GM12872 (cell line): ENCODE data around the gene PPT1.

Experiments used
- TF ChIP-seq, protein P1 (sequence below): IDR thresholded peaks from 3 replicates; pipeline ENCODE4 v1.5.1; 2011; ENCODE audit warnings: low read depth, mild to moderate bottlenecking, low read length, moderate library complexity; ENCODE audit not compliant: insufficient read depth

The PPT1 gene

DNA sequence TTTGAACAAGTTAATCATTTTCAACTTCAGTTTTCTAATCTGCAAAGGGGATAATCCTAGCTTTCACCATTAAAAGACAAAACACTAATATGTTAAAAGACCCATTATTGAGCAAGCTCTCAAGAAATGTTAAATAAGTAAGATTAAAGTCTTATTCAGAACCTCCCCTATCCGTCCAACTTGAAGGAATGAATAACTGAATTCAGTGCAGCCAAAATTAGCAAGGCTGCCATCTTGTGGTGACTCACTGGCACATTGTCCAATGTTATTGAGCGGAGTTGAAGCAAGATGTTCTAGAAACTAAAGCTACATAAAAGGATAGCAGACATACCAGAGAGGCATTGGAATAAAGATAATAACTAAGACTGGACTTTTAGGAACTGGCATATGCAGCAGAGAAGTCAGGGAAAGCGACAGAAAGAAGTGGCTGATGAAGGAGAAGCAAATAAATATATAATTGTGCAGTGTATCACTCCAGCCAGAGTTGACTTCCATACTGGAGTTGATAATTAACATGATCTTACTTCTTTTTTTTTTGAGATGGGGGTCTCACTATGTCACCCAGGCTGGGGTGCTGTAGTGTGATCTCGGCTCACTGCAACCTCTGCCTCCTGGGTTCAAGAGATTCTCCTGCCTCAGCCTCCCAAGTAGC is 64.7 kb downstream of the PPT1 start:
- TF ChIP-seq, protein P1, sequence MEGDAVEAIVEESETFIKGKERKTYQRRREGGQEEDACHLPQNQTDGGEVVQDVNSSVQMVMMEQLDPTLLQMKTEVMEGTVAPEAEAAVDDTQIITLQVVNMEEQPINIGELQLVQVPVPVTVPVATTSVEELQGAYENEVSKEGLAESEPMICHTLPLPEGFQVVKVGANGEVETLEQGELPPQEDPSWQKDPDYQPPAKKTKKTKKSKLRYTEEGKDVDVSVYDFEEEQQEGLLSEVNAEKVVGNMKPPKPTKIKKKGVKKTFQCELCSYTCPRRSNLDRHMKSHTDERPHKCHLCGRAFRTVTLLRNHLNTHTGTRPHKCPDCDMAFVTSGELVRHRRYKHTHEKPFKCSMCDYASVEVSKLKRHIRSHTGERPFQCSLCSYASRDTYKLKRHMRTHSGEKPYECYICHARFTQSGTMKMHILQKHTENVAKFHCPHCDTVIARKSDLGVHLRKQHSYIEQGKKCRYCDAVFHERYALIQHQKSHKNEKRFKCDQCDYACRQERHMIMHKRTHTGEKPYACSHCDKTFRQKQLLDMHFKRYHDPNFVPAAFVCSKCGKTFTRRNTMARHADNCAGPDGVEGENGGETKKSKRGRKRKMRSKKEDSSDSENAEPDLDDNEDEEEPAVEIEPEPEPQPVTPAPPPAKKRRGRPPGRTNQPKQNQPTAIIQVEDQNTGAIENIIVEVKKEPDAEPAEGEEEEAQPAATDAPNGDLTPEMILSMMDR, result peak; percentile 70

DNA sequence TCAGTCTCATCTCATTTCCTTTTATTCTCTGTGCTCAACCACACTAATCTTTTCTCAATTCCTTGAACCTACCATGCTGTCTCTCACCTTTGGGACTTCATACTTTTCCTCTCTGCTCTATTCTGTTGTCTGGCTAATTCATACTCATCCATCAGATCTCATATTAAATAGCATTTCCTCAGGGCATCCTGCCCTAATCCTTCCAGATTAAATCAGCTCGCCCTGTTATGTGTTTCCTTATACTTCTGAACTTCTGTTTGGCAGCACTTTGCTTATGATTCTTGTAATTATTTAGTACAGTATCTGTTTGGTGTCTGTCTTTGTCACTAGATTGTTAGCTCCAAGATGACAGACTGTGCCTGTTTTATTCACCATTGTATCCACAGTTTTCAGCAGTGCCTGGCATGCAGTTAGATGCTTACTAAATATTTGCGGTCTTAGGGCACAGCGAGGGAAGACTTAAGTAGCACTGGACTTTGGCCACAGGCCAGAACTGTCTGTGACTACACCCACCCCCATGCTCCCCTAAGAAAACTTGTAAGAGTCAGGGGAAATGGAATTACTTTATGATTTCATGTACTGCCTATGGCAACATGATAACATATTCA is 66.4 kb downstream of the PPT1 start:
- TF ChIP-seq, protein P1, result no peak

DNA sequence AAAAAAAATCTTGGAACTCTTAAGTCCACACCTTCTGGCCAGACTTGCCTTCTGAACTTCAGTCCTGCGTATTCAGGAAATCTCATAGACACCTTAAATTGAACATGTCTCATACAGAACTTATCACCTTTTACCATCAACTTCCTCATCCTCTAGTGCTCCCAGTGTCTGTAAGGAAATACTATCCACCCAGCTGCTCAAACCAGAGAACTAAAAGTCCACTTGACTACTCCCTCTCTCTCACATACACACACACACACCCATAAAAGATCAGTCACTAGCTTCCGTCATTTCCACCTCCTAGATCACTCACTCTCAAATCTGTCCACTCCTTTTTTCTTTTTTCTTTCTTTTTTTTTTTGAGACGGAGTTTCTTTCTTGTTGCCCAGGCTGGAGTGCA is 67.4 kb downstream of the PPT1 start:
- TF ChIP-seq, protein P1, result no peak

DNA sequence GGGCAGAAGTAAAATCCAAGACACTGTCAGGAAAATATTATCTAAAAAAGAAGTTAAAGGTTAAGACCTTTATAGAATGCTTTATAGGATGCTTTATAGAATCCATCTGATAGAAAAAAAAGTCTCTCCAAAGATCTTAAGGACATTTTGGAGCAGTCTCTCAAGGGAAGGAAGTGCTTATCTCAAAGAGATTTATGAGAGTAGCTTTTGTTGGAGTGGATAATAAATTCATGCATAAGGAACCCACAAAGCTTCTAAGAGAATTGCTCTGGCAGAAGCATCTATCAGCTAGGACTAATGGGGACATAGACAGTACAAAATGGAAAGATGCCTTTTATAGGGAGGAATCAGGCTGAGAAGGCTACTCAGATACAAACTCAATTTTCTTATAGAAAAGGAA is 69.4 kb downstream of the PPT1 start:
- TF ChIP-seq, protein P1, result no peak

DNA sequence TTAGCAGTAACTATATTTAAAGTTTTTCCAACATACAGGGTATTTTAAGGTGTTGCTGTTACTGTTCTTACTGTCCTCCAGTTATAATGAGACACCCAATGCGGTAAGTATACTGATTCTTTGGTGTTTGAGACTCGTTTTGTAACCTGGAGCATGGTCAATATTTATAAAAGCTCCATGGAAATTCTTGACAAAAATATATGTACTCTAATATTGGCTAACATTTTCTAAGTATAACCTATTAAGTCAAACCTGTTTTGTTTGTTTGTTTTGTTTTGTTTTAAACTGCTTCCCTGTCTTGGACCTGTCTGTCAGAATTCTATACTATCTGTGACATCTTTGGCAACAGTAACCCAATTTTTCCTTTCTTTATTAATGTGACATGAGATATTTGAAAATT is 72.4 kb downstream of the PPT1 start:
- TF ChIP-seq, protein P1, result no peak

DNA sequence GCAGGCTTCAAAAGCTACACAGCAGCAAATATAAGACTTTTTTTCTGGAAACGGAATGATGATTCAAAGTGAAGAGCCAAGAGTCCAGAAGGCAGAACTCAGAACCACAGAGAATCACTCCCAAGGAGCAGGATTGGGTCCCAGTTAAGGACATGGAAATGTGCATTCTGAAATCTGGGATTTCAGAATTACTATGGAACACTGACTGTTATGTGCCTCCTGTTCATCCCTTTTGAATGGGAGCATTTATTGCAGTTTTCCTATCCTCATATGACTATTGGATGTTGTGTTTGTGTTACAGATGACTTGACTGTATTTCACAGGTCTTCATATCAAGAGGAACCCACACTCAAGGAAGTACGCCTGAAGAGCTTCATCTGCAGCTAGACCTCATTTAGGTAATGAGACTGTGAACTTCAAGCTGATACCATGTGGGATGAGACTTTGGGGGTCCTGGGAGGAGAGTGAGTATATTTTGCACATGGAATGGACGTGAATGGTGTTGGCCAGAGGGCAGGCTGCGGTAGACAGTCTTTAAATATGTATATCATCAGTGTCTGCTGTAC is 73.6 kb downstream of the PPT1 start:
- TF ChIP-seq, protein P1, result no peak
